Measurements from ENCODE around the gene ENOSF1.
"Not testable (repeated sequence)": the region's sequence is repeated elsewhere in the genome, so short reads cannot be mapped to it uniquely, and the experiment has no call there.

The ENOSF1 gene, protein sequence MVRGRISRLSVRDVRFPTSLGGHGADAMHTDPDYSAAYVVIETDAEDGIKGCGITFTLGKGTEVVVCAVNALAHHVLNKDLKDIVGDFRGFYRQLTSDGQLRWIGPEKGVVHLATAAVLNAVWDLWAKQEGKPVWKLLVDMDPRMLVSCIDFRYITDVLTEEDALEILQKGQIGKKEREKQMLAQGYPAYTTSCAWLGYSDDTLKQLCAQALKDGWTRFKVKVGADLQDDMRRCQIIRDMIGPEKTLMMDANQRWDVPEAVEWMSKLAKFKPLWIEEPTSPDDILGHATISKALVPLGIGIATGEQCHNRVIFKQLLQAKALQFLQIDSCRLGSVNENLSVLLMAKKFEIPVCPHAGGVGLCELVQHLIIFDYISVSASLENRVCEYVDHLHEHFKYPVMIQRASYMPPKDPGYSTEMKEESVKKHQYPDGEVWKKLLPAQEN

DNA sequence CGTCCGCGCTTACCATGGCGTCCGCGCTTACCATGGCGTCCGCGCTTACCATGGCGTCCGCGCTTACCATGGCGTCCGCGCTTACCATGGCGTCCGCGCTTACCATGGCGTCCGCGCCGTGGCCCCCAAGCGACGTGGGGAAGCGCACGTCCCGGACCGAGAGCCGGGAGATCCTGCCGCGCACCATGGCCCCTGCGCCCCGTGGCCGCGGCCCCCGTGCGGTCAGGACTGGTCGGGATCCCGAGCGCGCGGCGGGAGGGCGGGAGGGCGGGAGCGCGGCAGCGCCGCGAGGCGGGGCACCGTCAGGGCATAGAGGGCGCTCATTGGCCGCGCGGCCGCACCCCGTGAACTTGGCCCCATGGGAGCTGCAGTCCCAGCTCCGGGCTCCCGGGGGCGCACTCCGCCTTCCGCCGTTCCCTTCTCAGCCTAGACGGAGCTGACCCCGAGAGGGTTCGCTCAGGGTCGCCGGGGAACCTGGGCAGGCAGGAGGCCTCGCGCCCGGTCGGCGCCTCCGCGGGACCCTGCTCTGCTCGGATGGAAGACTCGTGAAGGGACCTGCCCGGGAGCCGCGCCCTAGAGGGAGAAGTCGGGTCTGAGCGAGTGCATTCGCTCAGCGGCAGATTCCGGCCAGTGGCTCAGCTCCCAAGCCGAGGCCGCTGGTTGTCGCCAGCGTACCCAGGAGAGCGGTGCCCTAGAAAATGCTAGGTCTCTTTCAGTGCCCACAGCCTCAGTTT, at the start of gene ENOSF1:
Gene ENOSF1 (minus strand): TSS at position 230 of the 734 bp plus-strand sequence. CDS start 43 bp downstream, at position 187.
- peak; percentile 72 for DNase-seq (ENCODE audit: low spot score)

DNA sequence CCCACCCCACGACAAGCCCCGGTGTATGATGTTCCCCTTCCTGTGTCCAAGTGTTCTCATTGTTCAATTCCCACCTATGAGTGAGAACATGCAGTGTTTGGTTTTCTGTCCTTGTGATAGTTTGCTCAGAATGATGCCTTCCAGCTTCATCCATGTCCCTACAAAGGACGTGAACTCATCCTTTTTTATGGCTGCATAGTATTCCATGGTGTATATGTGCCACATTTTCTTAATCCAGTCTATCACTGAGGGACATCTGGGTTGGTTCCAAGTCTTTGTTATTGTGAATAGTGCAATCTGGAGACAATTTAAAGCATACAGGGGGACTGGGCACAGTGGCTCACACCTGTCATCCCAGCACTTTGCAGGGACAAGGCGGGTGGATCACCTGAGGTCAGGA, 47.4 kb upstream of the ENOSF1 start:
- not testable (repeated sequence) for DNase-seq (ENCODE audit: low spot score)

DNA sequence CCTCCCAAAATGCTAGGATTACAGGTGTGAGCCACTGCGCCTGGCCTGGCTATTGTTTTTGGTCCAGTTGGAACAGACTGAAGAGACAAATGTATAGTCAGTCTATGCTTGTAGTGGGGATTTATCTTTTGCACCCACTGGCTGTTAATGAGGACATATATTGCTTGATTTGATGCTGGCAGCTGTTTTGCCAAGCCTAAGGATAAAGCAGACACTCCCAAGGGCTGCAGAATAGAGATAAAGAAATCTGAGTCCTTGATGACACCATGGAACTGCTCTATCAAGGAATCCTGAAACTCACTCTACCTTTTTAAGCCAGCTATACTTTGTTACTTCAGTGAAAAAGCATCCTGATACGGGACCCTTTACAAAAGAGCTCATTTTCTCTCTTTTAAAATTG, 43.1 kb upstream of the ENOSF1 start:
- no peak for DNase-seq (ENCODE audit: low spot score)

DNA sequence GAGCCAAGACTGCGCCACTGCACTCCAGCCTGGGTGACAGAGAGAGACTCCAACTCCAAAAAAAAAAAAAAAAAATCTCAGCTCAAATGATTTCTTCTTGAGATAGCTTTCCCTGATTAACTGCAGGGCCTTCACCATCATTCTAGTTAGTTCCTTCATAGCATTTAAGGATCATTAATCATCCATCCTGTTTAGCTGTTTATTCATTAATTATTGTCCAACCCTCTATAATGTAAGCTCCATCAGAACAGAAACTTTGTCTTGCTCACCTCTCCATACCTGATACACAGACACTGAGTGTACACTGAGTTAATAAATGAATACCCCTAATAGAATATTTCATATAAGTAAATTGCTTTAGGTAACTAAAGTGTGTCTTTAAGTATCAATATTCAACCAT, 42.2 kb upstream of the ENOSF1 start:
- DNase-seq (ENCODE audit: low spot score): no peak

DNA sequence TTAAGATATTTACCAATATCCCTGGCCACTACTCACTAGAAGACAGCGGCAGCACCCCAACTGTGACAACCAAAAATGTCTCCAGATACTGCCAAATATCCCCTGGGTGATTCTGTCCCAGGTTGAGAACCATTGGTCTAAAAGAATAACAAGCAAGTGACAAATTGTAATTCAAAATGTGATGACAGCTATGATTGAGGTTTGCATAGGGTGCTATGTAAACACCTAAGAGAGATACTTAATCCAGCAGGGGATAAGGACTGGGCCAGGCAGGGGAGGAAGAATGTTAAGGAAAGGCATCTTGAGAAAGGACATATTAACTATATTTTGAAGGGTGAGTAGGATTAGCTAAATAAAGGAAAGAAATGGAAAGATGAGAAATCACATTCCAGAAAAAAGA, 38.0 kb upstream of the ENOSF1 start:
- no peak for DNase-seq (ENCODE audit: low spot score)

DNA sequence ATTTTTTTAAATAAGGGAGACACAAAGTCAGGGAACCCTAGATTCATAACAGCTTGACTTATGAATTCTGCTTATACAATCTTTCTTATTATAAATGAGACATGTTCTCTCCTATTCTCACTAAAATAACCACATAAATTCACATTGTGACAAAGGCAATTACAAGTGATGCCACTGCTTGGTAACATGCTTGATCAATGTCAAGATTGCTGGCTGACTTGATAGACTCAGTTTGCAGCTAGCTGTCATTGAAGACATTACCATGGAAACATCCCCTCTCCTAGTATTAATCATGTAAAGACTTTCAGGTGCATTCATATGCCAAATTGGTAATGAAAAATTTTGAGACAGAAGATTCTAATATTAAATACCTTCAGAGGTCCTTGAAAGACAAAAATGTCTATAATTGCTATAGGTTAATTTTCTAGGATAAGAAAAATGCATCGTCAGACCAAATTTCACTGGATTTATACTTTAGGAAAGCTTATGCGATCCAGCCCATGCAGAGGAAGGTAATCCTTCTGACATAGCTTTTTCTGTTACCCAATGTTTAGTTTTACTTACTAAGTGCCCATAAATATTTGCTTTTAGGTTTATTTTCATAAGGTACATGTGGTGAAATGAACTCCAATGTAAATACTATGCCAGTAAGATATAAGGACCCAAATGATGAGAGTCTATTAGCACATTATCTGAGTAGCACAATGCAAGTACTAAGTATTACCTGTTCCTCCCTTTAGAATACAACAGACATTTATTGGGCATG, 32.6 kb upstream of the ENOSF1 start:
- peak; percentile 25 for DNase-seq (ENCODE audit: low spot score)

DNA sequence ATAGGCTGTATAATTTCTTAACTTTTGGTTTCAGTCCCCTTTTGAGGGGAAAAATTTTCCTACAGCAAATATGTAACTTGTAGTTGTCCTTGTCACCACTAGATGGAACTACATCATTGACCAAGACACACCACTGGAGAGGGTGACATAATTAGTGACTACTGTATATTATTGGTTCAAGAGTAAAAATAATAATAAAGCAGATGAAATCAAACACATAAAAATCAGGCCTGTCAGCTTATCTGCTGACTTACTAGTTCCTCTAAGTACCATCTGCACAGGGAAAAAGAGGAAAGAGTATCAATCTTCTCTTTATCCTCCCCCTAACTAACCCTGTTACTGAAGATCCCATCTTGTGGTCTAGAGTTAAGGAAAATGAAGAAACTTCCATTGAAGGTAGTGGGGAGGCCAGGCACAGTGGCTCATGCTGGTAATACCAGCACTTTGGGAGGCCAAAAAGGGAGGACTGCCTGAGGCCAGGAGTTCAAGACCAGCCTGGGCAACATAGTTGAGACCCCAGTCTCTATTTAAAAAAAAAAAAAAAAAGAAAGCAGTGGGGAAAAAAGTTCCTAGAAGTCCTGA, 29.6 kb upstream of the ENOSF1 start:
- DNase-seq (ENCODE audit: low spot score): peak; percentile 3

DNA sequence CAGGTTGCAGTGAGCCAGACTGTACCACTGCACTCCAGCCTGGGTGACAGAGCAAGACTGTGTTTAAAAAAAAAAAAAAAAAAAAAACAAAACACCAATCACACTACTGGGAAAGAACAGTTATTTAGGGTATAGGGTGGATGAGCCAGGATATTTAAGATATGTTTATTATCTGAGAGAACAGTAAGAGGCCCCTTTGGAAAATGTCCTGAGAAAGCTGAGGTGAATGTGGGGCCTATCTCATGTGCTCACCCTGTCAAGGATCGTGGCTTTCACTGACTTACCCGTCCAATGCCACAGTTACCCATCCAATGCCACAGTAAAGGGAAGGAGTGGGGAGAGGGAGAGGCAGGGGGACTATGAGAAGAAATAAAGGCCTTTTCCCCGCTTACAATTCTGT, 19.9 kb upstream of the ENOSF1 start:
- DNase-seq (ENCODE audit: low spot score): no peak

DNA sequence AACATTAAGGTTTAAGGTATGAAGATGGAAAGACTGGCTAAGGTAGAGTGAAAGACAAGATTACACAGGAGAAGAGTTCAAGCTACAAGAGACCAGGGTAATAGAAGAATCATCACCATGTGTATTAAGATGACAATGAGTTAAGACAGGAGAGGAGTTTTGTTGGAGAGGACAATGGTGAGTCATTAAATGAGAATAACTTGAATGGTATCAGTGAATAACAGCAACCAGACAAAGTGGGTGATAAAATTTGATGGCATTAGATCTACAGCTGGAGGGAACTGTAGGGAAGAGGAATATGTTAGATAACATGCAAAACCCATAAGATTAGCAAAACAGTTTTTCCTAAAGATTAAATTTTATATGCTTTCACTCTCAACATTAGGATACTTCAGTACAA, 18.8 kb upstream of the ENOSF1 start:
- no peak for DNase-seq (ENCODE audit: low spot score)

DNA sequence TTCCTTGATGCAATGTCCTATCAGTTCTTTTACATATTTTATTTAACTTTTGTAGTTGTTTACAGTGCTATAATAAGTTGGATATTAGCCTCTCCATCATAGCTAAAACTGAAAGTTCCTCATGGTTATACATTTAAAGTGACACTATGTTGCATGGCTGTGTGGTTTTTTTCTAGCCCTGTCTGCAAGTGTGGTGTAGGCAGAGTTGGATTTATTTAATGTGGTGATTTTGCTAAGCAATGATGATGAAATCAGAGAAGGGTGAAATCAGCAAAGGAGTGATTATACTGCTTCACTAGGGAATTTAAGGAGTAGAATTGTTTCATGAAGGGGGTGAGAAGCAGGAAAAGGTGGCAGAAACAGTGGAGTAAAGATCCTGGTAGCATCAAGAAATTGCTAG, 18.3 kb upstream of the ENOSF1 start:
- DNase-seq (ENCODE audit: low spot score): no peak

DNA sequence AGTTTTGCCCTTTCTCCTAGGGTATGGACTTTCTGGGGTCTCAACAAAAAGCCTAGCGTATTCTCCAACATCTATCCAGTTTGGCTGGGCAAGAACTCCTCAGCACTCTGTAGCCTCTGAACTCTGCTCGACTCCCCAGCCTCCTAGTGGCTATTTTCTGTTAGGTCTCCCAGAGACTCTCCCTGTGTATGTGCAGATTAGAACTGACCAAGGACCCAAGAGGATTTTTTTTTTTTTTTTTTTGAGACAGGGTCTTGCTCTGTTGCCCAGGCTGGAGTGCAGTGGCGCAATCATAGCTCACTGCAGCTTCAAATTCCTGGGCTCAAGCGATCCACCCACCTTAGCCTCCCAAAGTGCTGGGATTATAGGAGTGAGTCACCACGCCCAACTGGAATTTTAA, 17.7 kb upstream of the ENOSF1 start:
- not testable (repeated sequence) for DNase-seq (ENCODE audit: low spot score)

DNA sequence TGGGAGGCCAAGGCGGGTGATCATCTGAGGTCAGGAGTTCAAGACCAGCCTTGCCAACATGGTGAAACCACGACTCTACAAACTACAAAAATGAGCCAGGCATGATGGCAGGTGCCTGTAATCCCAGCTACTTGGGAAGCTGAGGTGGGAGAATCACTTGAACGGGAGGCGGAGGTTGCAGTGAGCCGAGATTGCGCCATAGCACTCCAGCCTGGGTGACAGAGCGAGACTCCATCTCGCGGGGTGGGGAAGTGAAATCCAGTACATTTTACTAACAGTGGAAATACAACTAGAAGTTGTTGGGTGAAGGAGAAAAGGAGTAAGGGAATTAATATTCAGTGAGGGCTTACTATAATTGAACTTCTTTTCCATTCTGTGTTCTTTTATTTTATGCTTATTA, 13.2 kb upstream of the ENOSF1 start:
- DNase-seq (ENCODE audit: low spot score): no peak

DNA sequence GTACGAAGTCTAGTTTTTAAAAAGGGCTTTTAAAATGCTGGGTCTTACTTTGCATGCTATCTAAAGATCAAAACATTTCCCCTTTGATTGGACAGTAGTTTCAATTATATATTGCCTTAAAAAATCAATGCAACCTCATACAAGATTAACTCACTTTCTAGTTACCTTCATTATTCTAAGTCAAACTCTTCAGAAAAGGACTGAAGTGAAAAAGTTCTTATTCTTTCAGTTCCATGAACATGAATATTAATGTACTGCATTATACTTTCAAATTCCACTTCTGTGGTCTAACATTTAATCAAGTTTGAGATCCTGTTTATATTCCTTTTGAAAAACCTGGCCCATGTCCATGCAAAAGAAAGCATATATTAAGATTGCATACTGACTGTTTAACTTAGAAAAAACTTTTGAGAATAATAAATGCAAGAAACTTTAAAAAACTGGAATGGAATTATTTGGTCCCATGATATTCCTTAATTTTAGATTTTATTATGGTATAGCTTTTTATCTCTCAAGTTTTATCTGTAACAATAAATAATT, 11.2 kb upstream of the ENOSF1 start:
- DNase-seq (ENCODE audit: low spot score): no peak

DNA sequence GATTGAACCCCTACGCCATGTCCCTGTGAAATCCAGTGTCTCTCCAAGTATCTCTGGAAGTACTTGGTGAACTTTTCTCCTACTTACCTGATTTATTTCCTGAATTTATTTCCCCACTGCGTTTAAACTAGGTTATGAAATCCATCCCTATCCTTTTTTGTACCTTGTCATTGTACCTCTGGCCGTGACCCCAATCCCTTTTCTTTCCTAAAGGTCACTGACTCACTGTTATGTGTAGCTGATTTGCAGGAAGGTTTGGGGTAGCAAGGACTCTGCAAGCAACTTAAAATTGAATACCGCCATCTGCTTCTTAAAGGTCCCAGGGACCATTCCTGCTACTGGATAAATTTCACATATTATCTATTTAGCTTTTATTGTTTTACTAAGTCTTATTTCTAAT, 4.6 kb upstream of the ENOSF1 start:
- DNase-seq (ENCODE audit: low spot score): no peak

DNA sequence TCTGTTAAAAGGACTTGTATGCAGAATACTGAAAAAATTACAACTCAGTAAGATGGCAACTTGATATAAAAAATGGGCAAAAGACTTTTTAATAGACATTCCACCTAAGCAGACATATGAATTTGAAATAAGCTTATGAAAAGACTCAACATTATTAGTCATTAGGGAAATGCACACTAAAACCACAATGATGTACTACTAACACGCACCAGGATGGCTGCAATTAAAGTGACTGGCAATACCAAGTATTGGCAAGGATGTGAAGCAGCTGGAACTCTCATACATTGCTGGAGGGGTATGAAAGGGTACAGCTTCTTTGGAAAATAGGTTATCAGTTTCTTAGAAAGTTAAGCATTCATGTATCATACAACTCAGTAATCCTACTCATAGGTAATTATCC, 3.2 kb upstream of the ENOSF1 start:
- DNase-seq (ENCODE audit: low spot score): no peak

DNA sequence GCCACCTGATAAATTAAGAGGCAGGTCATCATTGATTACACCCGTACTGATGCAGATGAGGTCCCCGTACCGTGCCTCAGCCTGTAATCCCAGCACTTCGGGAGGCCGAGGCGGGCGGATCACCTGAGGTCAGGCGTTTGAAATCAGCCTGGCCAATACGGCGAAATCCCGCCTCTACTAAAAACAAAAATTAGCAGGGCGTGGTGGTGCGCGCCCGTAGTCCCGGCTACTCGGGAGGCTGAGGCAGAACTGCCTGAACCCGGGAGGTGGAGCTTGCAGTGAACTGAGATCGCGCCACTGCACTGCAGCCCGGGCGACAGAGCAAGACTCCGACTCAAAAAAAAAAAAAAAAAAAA, 683 bp upstream of the ENOSF1 start:
- DNase-seq (ENCODE audit: low spot score): no peak

DNA sequence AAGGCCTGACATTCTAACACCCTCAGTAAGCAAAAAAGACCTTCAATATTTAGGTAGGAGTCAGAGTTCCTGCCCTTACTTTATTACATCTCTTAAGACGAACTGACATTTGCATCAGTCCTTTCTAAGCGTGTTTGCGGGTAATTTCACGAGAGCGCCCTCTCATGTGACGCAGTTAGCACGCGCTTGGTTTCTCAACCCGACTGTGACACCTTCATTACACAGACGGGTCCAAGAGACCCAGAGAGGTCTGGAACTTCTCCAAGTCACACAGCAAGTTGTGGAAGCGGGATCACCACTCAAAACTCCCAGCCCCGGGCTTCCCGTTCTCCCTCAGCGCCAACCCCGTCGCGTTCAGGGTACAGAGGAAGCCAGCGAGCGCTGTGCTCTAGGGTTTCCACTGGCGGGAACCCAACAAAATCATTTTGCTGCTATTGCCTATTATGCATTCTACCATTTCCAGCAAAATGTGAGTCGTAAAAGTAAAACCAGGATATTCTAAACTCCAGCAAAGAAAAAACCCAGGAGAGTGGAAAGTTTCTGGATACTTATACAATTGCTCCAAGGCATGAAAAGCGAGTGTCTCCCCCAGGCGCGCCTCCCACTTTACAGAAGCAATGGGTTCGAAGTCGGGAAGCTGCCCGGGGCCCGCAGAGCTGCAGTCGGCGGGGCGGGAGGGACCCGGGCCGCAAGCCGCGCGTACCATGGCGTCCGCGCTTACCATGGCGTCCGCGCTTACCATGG, 601 bp downstream of the ENOSF1 start:
- DNase-seq (ENCODE audit: low spot score): peak; percentile 76

DNA sequence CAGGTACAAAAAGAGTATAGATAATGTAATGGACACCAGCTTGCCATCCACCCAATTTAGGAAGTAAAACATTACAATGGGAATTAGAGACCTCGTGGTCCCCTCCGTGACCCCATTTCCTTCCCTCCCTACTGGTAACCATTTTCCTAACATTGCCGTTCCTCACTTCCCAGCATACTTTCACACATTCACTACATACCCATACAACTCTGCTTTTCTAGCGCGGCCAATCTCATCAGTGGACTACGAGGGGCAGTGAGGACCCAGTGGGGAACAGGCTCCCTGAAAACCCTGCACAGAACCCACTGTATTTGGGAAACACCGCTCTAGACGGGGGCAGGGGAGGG, 1.1 kb downstream of the ENOSF1 start:
- DNase-seq (ENCODE audit: low spot score): no peak

DNA sequence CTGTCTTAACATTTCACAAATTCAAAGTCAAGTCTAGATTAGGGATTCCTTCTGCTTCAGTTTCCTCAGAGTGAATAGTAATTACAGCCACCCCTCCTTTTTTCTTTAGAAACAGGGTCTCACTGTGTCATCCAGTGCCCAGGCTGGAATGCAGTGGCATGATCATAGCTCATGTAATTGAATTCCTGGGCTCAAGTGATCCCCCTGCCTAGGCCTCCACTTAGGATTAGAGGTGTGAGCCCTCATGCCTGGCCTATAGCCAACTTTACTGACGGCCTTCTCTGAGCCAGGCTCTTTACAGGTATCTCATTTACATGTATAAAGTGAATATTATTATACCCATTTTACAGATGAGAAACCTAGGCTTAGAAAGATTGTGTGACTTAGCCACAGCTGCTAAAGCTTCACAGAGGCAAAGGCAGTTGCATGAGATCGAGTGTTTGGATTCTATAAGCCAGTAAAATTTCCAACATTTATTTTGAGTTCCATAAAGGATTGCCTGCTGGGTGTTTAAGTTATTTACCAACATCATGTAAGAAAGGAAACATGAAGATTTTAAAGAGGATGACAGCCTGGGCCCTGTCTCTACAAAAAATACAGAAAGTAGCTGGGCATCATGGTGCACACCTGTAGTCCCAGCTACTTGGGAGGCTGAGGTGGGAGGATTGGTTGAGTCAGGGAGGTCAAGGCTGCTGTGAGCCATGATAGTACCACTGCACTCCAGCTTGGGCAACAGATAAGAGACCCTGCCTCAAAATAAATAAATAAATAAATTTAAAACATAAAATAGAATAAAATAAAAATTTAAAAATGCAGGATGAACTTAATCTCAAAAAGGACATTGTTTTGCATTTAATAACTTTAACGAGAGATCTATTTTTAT, 1.8 kb downstream of the ENOSF1 start:
- DNase-seq (ENCODE audit: low spot score): no peak

DNA sequence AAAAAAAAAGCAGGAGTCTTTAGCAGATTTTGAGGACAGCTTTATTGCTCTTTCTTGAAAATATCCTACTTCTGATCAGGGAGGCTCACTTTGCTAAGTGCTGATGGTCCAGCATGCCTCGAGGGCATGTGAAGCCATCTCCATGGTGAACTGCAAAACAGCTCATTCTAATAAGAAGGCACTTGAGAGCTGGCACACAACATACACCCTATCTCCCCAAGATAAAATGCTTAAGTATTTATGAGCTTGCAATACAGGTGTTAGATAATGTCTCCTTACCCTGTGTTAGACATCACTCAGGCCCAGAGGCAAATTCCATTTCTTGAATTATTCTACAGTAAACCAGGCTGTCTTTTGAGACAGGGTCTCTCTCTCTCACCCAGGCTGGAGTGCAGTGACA, 2.7 kb downstream of the ENOSF1 start:
- DNase-seq (ENCODE audit: low spot score): no peak

DNA sequence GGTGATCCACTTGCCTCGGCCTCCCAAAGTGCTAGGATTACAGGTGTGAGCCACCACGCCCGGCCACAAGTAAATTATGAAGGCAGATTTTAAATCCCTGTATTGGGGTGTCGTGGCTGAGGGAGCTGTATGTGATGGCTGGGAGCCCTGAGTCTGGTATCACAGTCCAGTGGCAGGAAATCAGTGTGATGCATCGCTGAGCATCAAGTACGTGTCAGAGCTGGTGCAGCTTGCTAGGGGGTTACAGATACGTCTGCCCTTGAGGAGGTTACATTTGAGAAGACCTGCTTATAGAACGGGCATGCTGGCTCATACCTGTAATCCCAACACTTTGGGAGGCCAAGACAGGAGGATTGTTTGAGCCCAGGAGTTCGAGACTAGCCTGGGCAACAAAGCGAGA, 4.3 kb downstream of the ENOSF1 start:
- no peak for DNase-seq (ENCODE audit: low spot score)

All from putamen (tissue), 1 donor.